K562 (cell line): ENCODE data around the gene OR1J1. TPM values are rescaled to one million over a fixed set of nuclear protein-coding genes. Genes with fewer than 3 reads are reported as not detected.

Experiments used
- ATF7 ChIP-seq: fragments of 450-650 bp; IDR thresholded peaks from 2 replicates; pipeline ENCODE4 v1.7.1; 2014; ENCODE audit warnings: mild to moderate bottlenecking, moderate library complexity
- FOXP1 ChIP-seq: sonication (generic); formaldehyde crosslinking; IDR thresholded peaks from 2 replicates; pipeline ENCODE4 v1.8.0; 2022; ENCODE audit warnings: mild to moderate bottlenecking, missing genetic modification reagents
- RB1 ChIP-seq: fragments of 450-650 bp; IDR thresholded peaks from 2 replicates; pipeline ENCODE4 v1.6.1; 2017; ENCODE audit warnings: low read depth, mild to moderate bottlenecking
- RBM17 ChIP-seq: fragments of 200-400 bp; formaldehyde crosslinking; IDR thresholded peaks from 2 replicates; pipeline ENCODE4 v1.6.1; 2017; ENCODE audit warnings: low read depth, mild to moderate bottlenecking, low read length, borderline replicate concordance
- SP1 ChIP-seq: sonication (generic); formaldehyde crosslinking; IDR thresholded peaks from 2 replicates; pipeline ENCODE4 v1.8.1; 2022; ENCODE audit warnings: mild to moderate bottlenecking, missing genetic modification reagents
- ZBTB9 ChIP-seq: fragments of 450-650 bp; formaldehyde crosslinking; IDR thresholded peaks from 2 replicates; pipeline ENCODE4 v1.4.0; 2020; ENCODE audit warnings: mild to moderate bottlenecking, moderate library complexity
- polyA plus RNA-seq, 8 experiments: library from polyadenylated mRNA; depleted of rRNA in 4 of 8; stranded (reverse) in 5 of 8; unstranded in 3 of 8; fragments of >200 nt; fragmentation: Nextera tagmentation in 2 of 8; fragmentation: Illumina TruSeq in 1 of 8; extraction: Ambion mirVana in 2 of 8; extraction: Trizol in 1 of 8; gene quantifications; 2 replicates each; pipeline versions ENCODE4 v1.2.1 to v1.2.3, GENCODE V29; 2011 to 2014; ENCODE audit warnings: inconsistent platforms in 1 of 8, missing spikeins in 1 of 8
- total RNA-seq, 7 experiments: library from RNA; depleted of rRNA in 6 of 7; stranded (reverse); fragments of >200 nt in 6 of 7; fragmentation: Illumina TruSeq in 2 of 7; extraction: Trizol in 2 of 7; gene quantifications; 2 replicates each; pipeline versions ENCODE4 v1.2.1 to v1.2.3, GENCODE V29; 2011 to 2021; ENCODE audit warnings: low replicate concordance in 1 of 7
- TF ChIP-seq, protein P1 (sequence below), 2 experiments: fragments of 450-650 bp in 1 of 2; IDR thresholded peaks; 2 replicates each; pipeline ENCODE4 v1.6.1; 2011 to 2017; ENCODE audit warnings: low read depth in 2 of 2, antibody characterized with exemption in 1 of 2, borderline replicate concordance in 1 of 2, low read length in 1 of 2, mild to moderate bottlenecking in 1 of 2, mixed read lengths in 1 of 2; ENCODE audit not compliant: control insufficient read depth in 1 of 2
- TF ChIP-seq, protein P2 (sequence below): fragments of 250-450 bp; sonication (Bioruptor Pico); IDR thresholded peaks from 2 replicates; pipeline ENCODE4 v1.8.0; 2021; ENCODE audit warnings: borderline replicate concordance, mild to moderate bottlenecking, moderate library complexity; ENCODE audit not compliant: poor library complexity, severe bottlenecking
- TF ChIP-seq, protein P3 (sequence below): fragments of 450-650 bp; IDR thresholded peaks from 2 replicates; pipeline ENCODE4 v1.6.1; 2016; ENCODE audit warnings: mild to moderate bottlenecking, moderate library complexity

The OR1J1 gene
- total and polyA plus RNA-seq, 9 of the 15 experiments (the other 6 are each of a cell fraction or from before 2014, with no cell fraction given): not detected

- TF ChIP-seq, protein P1, sequence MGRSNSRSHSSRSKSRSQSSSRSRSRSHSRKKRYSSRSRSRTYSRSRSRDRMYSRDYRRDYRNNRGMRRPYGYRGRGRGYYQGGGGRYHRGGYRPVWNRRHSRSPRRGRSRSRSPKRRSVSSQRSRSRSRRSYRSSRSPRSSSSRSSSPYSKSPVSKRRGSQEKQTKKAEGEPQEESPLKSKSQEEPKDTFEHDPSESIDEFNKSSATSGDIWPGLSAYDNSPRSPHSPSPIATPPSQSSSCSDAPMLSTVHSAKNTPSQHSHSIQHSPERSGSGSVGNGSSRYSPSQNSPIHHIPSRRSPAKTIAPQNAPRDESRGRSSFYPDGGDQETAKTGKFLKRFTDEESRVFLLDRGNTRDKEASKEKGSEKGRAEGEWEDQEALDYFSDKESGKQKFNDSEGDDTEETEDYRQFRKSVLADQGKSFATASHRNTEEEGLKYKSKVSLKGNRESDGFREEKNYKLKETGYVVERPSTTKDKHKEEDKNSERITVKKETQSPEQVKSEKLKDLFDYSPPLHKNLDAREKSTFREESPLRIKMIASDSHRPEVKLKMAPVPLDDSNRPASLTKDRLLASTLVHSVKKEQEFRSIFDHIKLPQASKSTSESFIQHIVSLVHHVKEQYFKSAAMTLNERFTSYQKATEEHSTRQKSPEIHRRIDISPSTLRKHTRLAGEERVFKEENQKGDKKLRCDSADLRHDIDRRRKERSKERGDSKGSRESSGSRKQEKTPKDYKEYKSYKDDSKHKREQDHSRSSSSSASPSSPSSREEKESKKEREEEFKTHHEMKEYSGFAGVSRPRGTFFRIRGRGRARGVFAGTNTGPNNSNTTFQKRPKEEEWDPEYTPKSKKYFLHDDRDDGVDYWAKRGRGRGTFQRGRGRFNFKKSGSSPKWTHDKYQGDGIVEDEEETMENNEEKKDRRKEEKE (IDR thresholded peaks at IDR 0.05; ENCODE audit: borderline replicate concordance in 1 of 2, control insufficient read depth in 1 of 2, low read depth in 2 of 2, low read length in 1 of 2): no peak
- TF ChIP-seq RBM17: no peak
- TF ChIP-seq, protein P2, sequence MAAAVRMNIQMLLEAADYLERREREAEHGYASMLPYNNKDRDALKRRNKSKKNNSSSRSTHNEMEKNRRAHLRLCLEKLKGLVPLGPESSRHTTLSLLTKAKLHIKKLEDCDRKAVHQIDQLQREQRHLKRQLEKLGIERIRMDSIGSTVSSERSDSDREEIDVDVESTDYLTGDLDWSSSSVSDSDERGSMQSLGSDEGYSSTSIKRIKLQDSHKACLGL (CRISPR knock-in tag): no peak
- no peak for TF ChIP-seq FOXP1 (CRISPR knock-in tag)
- TF ChIP-seq RB1: no peak
- TF ChIP-seq, protein P3, sequence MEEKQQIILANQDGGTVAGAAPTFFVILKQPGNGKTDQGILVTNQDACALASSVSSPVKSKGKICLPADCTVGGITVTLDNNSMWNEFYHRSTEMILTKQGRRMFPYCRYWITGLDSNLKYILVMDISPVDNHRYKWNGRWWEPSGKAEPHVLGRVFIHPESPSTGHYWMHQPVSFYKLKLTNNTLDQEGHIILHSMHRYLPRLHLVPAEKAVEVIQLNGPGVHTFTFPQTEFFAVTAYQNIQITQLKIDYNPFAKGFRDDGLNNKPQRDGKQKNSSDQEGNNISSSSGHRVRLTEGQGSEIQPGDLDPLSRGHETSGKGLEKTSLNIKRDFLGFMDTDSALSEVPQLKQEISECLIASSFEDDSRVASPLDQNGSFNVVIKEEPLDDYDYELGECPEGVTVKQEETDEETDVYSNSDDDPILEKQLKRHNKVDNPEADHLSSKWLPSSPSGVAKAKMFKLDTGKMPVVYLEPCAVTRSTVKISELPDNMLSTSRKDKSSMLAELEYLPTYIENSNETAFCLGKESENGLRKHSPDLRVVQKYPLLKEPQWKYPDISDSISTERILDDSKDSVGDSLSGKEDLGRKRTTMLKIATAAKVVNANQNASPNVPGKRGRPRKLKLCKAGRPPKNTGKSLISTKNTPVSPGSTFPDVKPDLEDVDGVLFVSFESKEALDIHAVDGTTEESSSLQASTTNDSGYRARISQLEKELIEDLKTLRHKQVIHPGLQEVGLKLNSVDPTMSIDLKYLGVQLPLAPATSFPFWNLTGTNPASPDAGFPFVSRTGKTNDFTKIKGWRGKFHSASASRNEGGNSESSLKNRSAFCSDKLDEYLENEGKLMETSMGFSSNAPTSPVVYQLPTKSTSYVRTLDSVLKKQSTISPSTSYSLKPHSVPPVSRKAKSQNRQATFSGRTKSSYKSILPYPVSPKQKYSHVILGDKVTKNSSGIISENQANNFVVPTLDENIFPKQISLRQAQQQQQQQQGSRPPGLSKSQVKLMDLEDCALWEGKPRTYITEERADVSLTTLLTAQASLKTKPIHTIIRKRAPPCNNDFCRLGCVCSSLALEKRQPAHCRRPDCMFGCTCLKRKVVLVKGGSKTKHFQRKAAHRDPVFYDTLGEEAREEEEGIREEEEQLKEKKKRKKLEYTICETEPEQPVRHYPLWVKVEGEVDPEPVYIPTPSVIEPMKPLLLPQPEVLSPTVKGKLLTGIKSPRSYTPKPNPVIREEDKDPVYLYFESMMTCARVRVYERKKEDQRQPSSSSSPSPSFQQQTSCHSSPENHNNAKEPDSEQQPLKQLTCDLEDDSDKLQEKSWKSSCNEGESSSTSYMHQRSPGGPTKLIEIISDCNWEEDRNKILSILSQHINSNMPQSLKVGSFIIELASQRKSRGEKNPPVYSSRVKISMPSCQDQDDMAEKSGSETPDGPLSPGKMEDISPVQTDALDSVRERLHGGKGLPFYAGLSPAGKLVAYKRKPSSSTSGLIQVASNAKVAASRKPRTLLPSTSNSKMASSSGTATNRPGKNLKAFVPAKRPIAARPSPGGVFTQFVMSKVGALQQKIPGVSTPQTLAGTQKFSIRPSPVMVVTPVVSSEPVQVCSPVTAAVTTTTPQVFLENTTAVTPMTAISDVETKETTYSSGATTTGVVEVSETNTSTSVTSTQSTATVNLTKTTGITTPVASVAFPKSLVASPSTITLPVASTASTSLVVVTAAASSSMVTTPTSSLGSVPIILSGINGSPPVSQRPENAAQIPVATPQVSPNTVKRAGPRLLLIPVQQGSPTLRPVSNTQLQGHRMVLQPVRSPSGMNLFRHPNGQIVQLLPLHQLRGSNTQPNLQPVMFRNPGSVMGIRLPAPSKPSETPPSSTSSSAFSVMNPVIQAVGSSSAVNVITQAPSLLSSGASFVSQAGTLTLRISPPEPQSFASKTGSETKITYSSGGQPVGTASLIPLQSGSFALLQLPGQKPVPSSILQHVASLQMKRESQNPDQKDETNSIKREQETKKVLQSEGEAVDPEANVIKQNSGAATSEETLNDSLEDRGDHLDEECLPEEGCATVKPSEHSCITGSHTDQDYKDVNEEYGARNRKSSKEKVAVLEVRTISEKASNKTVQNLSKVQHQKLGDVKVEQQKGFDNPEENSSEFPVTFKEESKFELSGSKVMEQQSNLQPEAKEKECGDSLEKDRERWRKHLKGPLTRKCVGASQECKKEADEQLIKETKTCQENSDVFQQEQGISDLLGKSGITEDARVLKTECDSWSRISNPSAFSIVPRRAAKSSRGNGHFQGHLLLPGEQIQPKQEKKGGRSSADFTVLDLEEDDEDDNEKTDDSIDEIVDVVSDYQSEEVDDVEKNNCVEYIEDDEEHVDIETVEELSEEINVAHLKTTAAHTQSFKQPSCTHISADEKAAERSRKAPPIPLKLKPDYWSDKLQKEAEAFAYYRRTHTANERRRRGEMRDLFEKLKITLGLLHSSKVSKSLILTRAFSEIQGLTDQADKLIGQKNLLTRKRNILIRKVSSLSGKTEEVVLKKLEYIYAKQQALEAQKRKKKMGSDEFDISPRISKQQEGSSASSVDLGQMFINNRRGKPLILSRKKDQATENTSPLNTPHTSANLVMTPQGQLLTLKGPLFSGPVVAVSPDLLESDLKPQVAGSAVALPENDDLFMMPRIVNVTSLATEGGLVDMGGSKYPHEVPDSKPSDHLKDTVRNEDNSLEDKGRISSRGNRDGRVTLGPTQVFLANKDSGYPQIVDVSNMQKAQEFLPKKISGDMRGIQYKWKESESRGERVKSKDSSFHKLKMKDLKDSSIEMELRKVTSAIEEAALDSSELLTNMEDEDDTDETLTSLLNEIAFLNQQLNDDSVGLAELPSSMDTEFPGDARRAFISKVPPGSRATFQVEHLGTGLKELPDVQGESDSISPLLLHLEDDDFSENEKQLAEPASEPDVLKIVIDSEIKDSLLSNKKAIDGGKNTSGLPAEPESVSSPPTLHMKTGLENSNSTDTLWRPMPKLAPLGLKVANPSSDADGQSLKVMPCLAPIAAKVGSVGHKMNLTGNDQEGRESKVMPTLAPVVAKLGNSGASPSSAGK: peak; percentile 26; the same call in 1 of the 2 replicates
- TF ChIP-seq SP1 (CRISPR knock-in tag): peak; percentile 32; the same call in 1 of the 2 replicates
- TF ChIP-seq ATF7: peak; percentile 71
- no peak for TF ChIP-seq ZBTB9
These were observed 30.8 kb downstream of the OR1J1 start (continued) for GRCh38 chr9:122446819-122447484.
